ENCODE data around the gene TPSB2.
"Not testable (repeated sequence)": the region's sequence is repeated elsewhere in the genome, so short reads cannot be mapped to it uniquely, and the experiment has no call there.

The TPSB2 gene

GRCh38 chr16:1230084-1230470, at the start of gene TPSB2:
TPSB2 (minus strand) TSS chr16:1230184; CDS start chr16:1229951, 233 bp downstream.
- not testable (repeated sequence) for DNase-seq

GRCh38 chr16:1279081-1279944, 49.3 kb upstream of the TPSB2 start:
- no peak for DNase-seq

GRCh38 chr16:1278477-1278876, 48.5 kb upstream of the TPSB2 start:
- no peak for DNase-seq

- no peak for DNase-seq
Measured at GRCh38 chr16:1277617-1278282, 47.8 kb upstream of the TPSB2 start.

GRCh38 chr16:1277151-1277598, 47.2 kb upstream of the TPSB2 start:
- no peak for DNase-seq

- no peak for DNase-seq
Measured at GRCh38 chr16:1276580-1276878, 46.5 kb upstream of the TPSB2 start.

GRCh38 chr16:1275791-1276579, 46.0 kb upstream of the TPSB2 start:
- DNase-seq: no peak

GRCh38 chr16:1274767-1275166, 44.8 kb upstream of the TPSB2 start:
- DNase-seq: no peak

GRCh38 chr16:1273816-1274215, 43.8 kb upstream of the TPSB2 start:
- no peak for DNase-seq

- no peak for DNase-seq
Measured at GRCh38 chr16:1272453-1273198, 42.6 kb upstream of the TPSB2 start.

- DNase-seq: not testable (repeated sequence)
Measured at GRCh38 chr16:1271724-1272413, 41.9 kb upstream of the TPSB2 start.

GRCh38 chr16:1271380-1271723, 41.4 kb upstream of the TPSB2 start:
- no peak for DNase-seq

- not testable (repeated sequence) for DNase-seq
Measured at GRCh38 chr16:1269418-1269817, 39.4 kb upstream of the TPSB2 start.

- no peak for DNase-seq
Measured at GRCh38 chr16:1265826-1266225, 35.8 kb upstream of the TPSB2 start.

- DNase-seq: no peak
Measured at GRCh38 chr16:1265090-1265630, 35.2 kb upstream of the TPSB2 start.

GRCh38 chr16:1264345-1265089, 34.5 kb upstream of the TPSB2 start:
- DNase-seq: no peak

- no peak for DNase-seq
Measured at GRCh38 chr16:1263591-1264344, 33.8 kb upstream of the TPSB2 start.

GRCh38 chr16:1262846-1263221, 32.9 kb upstream of the TPSB2 start:
- no peak for DNase-seq

- no peak for DNase-seq
Measured at GRCh38 chr16:1262210-1262845, 32.3 kb upstream of the TPSB2 start.

Data from activated CD4-positive, alpha-beta T cell treated with anti-CD3 and anti-CD28 coated beads, Interleukin-2, amount 50 U/mL, for 48 hours (primary cell).